A172 (cell line): ENCODE data around the gene TBATA. TPM values are rescaled to one million over a fixed set of nuclear protein-coding genes. Genes with fewer than 3 reads are reported as not detected.

Experiments
- DNase-seq: peaks from one replicate; pipeline ENCODE4 v3.0.0-alpha.2; 2015; ENCODE audit warnings: low spot score
- total RNA-seq: library from RNA; depleted of rRNA; stranded (reverse); fragments of >200 nt; shearing (Covaris generic); gene quantifications from 2 replicates; pipeline ENCODE4 v1.2.3, GENCODE V29; 2014

The TBATA gene
- total RNA-seq, 1 experiment from 2014 or later: not detected

DNA sequence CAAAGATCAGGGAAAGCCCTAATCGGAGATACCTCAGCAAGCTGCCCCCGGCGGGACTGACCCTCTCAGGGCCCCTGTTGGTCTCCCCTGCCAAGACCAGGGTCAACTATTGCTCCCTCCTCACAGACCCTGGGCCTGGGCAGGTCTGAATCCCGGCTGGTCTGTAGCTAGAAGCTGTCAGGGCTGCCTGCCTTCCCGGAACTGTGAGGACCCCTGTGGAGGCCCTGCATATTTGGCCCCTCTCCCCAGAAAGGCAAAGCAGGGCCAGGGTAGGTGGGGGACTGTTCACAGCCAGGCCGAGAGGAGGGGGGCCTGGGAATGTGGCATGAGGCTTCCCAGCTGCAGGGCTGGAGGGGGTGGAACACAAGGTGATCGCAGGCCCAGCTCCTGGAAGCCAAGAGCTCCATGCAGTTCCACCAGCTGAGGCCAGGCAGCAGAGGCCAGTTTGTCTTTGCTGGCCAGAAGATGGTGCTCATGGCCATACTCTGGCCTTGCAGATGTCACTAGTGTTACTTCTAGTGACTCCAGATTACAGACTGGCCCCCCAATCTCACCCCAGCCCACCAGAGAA lies 24.1 kb downstream of the TBATA start:
- DNase-seq: no peak

DNA sequence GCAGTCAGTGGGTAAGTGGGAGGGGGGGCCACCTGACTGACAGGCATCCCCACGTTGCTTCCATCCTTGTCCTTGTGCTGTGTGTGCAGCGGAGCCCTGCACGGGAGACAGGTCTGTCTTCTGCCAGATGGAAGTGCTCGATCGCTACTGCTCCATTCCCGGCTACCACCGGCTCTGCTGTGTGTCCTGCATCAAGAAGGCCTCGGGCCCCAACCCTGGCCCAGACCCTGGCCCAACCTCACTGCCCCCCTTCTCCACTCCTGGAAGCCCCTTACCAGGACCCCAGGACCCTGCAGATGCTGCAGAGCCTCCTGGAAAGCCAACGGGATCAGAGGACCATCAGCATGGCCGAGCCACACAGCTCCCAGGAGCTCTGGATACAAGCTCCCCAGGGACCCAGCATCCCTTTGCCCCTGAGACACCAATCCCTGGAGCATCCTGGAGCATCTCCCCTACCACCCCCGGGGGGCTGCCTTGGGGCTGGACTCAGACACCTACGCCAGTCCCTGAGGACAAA lies 24.8 kb downstream of the TBATA start:
- no peak for DNase-seq

DNA sequence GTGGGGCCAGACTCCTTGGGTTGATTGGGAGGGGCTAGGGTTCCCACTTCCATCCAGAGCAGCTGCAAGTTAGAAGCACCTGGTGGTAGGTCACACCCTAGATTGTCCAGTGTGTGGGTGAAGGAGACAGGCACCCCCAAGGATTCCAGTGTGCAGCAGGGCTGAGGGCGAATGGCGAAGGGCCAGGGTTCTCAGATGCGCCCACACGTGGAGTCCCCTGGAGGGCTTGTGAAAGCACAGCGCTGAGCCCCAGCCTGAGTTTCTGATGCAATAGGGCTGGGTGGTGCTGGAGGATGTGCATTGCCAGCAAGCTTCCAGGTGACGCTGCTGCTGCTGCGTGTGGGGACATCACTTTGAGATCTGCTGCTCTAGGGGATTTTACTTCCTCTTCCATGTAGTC lies 25.4 kb downstream of the TBATA start:
- no peak for DNase-seq

DNA sequence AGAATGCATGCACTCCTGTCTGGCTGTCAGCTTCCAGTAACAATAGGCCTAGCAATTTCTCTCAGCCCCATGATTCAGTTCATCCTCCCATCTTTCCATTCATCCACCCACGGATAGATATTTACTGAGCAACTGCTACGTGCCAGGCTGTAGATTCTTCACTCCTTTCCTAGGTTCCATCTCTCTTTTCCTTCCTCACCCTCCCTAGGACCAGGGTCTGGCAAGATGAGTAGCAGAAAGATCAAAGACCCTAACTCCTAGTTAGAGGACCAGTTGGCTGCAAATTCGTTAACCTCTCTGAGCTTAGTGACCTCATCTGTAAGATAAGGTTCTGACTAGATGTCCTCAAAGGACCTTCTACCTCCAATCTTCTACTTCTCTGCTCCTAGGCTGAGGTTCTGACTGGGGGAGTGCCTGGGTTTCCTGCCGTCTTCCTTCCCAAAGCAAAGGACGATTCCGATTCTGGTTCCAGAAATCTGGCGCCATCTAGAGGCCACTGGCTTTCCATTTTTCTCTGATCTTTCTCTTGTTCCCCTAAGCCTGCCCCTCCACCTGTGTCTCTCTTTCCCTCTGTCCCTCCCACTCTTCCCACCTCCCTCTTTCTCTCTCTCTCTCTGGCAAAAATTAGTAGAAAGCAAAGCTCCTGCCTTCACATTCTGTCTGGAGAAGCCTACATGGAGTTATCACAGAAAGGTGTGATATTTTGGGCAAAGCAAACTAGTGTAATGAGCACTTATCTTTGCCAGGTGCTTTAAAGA lies 26.2 kb downstream of the TBATA start:
- DNase-seq: peak; percentile 72

DNA sequence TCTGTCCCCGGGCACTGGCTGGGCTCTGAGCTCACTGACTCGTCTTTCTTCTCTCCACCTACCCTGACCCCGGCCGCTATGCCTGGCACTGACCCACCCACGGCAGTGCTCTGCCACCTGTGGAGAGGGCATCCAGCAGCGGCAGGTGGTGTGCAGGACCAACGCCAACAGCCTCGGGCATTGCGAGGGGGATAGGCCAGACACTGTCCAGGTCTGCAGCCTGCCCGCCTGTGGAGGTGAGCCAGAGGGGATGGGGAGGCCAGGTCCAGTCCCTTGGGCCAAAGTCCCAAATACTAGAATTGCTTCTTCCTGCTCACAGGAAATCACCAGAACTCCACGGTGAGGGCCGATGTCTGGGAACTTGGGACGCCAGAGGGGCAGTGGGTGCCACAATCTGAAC lies 27.3 kb downstream of the TBATA start:
- DNase-seq: no peak

DNA sequence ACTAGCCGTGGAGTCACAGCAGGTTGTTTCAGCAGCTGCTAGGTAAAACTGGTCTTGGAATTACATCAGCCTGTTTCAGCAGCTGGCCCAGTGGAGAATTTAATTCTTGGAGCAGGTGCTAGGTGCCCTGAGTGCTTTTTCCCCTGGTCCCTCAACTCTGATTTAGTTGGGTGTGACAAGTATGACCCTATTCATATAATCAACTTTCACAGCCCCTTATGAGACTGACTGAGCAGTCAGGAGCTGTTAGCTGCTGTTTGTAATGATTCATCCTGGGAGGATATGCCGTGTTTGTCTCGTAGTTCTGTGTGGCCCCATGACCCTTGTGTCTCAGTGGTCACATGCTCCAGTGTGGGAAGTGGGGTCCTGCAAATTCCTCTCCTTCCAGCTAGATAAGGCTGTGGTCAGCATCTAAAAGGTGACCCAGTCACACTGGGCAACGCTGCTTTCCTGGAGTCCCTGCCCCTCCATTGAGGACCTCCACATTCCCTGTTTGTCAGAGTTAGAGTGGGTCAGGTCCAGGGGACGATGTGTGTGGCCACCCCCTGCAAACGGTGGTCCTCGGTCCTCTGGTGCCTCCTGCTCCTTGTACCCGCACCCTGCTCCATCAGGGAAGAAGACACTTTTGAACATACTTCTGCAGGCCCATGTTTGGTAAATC lies 28.3 kb downstream of the TBATA start:
- DNase-seq: no peak

DNA sequence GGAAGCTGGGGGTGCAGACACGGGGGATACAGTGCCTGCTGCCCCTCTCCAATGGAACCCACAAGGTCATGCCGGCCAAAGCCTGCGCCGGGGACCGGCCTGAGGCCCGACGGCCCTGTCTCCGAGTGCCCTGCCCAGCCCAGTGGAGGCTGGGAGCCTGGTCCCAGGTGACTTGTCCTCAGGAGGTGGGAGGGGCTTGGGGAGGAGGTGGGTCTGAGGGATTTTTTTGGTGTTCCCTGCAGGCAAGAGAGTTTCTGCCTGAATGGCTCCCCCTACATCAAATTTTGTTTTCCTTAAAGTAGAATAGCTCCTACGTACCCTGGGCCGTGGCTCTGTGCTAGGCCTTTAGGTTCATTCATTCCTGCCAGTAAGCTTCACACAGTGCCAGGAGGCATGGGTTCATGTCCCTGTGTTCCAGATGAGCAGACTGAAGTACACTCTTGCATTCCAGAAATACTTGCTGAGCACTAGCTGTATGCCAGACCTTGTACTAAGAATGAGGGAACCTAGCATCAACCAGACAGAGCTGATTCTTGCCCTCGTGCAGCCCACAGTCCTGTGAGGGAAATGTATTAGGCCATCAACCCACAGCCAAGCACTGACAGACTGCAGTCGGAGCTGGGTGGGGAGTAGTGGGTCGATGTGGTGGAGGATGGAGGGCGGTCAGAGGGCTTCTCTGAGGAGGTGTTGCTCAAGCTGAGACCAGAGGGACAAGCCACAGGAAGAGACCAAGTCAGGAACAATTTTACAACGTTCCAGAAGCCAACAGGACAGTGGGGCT lies 31.1 kb downstream of the TBATA start:
- no peak for DNase-seq

DNA sequence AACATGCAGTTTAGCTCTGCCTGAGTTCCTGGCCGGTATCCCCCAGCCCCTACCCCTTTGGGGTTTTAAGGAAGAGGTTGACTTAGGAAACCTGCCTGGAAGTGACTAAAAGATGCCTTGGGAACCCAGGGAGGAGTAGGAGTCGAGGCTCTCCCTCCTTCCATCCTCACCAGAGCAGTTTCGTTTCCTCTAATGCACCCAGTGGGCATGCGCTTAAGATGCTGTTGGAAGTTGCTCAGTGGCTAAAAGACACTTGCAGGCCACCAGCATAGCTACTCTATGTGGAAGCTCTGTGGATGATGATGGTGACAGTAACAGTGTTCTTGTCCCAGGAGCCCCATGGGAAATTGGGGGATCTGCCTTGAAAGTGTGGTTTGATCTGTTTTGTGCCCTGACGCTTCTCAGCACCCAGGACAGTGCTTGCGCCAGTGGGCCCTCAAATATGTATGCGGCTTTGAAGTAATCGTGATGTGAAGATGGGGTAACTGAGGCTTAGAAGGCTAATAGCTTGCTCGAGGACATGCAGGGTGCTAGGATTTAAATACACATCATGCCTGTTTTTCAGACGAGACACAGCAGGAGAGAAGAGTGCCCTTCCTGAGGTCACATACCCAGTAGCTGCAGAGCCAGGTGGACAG lies 32.0 kb downstream of the TBATA start:
- no peak for DNase-seq

DNA sequence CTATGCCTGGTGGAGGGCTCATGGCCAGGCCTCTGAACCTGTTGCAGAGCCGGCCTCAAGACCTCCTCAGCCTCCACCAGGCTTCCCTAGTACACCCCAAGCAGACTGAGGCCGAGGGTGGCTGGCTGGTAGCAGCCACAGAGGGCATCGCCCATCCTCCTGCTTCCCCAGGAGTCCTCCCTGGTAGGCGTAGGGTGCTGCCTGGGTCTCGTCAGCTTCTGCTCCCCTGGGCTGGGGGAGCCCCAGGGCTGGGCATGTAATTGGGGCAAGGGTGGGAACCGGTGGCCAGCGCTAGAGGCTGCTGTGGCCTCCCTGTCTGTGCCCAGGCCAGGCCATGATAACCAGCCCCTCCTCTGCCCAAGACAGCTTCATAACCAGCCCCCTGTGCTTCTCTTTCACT lies 32.6 kb downstream of the TBATA start:
- DNase-seq: no peak

DNA sequence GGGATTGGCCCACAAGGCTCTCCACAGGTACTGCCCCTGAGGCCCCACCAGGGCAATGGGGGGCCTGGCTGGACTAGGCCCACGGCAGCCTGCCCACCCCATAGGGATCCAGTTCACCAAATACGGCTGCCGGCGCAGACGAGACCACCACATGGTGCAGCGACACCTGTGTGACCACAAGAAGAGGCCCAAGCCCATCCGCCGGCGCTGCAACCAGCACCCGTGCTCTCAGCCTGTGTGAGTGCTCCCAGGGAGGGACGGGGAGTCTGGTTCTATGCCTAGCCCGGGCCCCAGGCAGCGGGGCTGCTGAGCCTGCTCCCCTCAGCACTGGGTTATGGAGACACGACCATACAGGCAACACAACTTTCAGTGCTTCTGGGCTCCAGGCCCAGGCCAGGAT lies 33.2 kb downstream of the TBATA start:
- no peak for DNase-seq

DNA sequence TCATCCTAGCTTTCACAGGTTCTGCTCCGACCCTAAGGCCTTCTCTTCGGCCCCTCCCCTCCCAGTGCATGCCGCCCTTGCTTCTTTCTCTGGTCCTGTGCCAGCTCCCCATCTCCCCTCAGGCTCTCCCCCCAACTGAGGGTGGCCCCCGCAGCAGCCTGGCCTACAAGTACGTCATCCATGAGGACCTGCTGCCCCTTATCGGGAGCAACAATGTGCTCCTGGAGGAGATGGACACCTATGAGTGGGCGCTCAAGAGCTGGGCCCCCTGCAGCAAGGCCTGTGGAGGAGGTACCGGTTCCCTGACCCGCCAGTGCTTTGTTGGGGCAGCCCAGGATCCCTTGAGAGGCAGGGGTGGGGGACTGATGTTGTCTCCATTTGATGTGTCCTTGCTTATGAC lies 33.8 kb downstream of the TBATA start:
- DNase-seq: no peak

DNA sequence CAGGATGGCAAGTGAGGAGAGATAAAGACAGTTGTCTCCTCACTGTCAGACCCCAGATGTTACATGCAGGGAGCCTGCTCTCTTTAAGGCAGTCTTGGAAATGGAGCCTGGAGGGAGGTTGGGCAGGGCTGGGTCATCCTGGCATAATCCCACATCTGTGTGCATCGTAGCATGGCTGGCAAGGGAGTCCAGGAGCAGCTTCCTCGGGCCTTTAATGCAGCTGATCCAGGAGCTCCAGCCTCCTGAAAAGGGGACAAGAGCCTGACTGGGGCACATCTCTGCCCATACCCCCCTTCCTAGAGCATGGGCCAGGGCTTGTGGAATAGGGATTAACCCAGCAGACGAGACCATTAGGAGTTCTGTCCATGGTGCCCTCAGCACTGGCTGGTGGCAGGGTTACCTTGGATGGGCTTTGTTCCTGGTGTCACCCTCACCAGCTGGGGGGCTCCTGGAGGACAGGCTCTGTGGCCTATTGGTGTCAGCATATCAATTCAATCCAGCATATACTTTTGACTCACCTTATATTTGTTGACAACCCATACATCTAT lies 34.9 kb downstream of the TBATA start:
- no peak for DNase-seq

DNA sequence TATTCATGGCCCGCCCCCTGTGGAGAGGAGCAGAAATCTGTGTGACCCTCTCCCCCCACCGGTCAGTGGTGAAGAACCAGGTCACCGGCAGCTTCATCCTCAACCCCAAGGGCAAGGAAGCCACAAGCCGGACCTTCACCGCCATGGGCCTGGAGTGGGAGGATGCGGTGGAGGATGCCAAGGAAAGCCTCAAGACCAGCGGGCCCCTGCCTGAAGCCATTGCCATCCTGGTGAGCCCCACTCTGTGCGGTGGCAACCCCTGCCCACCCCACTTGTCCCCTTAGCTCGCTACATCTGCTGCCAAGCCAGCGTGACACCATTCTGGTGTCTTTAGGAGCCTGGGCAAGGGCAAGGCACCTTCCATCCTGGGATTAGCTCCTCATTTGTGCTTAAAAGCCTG lies 35.4 kb downstream of the TBATA start:
- no peak for DNase-seq

DNA sequence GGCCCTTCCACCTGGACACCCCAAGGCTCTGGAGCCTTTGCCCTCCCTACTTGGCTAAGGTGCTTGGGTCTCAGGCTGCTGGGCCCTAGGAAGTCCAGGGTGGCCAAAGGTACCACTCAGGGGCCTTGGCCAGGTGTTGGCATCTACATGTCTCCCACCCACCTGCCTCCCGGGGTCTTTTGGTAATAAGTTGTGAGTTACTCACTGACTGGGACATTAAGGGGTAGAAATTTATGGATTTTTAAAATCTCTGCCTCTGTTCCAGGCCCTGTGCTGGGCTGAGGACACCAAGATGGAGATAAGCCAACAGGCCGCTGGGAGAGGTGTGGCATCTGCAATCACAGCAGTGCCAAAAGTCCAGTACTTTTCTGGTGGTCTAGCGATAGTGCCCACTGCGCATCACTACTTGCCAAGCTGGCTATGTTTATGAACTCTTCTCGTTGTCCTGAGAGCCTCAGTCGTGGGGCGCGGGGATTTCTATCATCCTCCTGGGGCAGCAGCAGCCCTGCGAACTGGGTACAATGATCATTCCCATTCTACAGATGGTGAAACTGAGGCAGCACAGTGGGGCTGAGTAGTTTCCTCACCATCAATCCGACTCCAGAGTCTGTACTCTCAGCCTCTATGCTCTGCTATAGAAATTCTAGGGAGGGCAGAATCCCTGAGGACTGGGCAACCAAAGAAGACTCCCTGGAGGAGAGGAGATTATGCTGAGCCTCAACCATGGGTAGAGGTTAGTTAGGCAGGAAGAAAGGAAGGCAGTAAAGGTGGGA lies 36.2 kb downstream of the TBATA start:
- no peak for DNase-seq

DNA sequence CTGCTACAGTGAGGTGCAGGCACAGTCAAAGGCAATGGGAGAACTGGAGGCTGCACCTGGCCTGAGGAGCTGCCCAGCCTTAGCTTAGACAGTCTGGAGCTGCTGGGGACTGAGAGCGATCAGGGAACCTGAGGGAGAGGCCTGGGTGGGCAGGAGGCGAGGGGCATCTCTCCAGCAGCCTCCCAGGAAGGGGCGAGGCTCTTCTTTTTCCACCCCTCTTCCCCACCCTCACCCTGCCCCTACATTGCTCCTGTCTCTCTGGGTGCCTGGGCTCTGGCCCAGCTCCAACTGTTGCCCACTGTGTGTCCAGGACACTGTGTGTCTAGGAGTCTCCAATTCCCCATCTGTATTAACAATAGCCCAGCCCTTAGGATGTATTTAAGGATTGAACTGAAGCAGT lies 36.9 kb downstream of the TBATA start:
- DNase-seq: no peak

DNA sequence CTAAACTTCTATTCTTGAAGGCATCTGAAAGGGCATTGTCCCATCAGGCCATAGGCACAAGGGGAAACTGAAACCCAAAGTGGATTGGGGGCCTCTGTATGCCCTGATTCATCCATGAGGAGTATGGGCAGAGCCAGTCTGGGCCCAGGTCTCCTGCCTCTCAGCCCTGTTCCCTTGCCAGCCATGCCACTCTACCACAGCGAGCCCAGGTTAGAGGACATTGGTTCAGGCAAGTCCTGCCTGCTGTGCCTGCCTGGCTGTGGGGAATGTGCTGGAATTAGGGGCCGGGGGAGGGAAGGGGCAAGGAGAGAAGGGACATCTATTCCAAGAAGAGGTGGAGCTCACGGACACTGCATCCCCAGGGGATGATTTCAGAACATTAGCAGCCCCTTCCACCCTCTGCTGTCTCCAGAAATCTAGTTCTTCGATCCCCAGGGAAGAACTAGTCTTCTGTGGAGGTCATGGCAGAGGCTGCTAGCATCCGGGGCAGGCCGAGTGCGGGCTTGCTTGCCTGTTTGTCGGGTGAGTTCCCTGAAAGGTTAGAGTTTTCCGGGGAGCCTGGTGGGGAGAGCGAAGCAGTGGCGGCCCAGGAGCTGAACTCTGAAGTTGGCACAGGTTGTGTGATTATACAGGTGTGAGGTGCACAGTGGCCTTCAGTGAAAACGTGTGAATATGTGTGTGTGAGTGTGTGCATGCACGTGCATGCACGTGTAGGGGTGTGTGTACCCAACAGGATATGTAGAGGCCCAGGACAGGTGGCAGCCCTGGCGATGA lies 37.8 kb downstream of the TBATA start:
- no peak for DNase-seq

DNA sequence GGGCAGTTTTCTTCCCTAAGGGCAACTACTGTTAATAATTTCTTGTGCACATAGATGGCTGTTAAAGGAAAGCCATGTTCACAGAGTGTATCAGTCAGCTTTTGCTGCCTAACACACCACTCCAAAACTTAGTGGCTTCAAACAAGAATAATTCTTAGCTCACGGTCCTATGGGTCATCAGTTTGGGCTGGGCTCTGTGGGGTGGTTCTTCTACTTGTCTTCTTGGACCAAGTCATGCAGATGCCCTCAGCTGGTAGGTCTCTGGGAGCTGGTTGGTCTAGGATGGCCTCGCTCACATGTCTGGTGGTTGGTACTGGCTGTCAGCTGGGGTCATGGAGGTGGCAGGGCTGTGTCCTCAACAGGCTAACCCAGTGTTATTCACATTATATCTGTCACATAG lies 39.6 kb downstream of the TBATA start:
- no peak for DNase-seq

DNA sequence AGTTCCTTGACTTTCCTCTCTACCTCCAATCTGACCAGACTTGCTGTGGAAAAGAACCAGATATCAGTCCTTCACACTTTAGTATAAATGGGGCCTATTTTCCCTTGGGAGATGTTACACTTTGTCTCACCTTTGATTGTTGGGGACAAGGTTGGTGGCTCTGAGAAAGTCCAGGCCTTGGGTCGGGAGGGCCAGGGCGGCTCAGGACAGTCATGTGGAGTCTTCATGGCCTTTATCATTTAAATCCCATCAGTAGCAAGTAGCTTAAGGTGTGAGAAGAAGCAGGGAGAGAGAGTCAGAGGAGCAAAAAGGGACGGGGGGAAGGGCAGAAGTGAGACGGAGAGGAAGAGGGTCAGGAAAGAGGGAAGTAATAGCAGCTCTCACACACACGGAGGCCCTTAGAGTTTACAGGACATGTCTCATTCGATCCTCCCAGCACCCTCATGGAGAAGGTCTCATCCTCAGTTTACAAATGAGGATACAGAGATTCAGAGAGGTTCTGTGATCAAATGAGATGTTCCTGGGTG lies 40.5 kb downstream of the TBATA start:
- no peak for DNase-seq

DNA sequence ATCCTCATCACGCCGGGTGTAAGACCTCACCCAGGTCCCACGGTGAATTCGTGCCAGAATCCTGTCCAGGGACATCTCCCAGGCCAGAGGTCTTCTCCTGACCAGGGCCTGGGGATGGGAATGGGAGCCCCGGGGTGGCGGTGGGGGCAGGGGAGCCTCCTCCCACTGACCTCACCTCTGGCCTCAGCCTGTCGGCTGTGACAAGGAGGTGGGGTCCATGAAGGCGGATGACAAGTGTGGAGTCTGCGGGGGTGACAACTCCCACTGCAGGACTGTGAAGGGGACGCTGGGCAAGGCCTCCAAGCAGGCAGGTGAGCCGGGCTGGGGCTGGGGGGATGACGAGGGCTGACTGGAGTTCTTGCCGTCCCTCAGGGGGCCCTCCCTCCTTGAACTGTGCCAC lies 41.3 kb downstream of the TBATA start:
- DNase-seq: no peak

DNA sequence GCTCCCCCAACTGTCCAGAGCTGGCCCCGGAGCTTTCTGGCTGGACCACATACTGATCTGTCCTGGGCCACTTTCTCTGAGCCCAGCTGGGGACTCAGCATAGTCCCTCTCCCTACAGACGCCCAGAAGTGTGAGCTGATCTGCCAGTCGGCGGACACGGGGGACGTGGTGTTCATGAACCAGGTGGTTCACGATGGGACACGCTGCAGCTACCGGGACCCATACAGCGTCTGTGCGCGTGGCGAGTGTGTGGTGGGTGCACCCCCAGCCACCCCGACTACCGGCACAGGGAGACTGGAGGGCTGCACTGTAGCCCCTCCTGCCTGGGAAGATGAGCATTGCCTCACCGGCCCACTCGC lies 41.8 kb downstream of the TBATA start:
- DNase-seq: no peak
